ENCODE results near the gene KRTAP21-1.
"Not testable (repeated sequence)": the region's sequence is repeated elsewhere in the genome, so short reads cannot be mapped to it uniquely, and the experiment has no call there.

Gene KRTAP21-1

DNA sequence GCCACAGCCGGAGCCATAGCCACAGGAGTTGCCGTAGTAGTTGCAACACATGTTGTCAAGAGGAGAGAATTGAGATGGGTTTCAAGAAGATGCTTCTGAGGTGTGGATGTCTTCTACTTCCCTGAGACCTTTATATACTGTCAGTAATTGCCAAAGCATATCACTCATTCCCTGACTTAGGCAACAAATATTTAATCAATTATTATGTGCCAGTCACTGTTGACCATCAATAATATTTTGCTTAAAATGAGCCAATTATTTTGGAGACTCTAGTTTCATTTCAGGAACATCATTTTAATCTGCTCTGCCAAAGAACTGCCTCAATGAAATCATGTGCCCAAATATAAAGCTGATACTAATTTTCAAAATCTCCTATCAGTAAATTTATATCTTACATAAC lies at the start of gene KRTAP21-1:
Gene KRTAP21-1 (minus strand): TSS at position 101 of the 400 bp plus-strand sequence. CDS start 50 bp downstream, at position 51.
- not testable (repeated sequence) for DNase-seq

DNA sequence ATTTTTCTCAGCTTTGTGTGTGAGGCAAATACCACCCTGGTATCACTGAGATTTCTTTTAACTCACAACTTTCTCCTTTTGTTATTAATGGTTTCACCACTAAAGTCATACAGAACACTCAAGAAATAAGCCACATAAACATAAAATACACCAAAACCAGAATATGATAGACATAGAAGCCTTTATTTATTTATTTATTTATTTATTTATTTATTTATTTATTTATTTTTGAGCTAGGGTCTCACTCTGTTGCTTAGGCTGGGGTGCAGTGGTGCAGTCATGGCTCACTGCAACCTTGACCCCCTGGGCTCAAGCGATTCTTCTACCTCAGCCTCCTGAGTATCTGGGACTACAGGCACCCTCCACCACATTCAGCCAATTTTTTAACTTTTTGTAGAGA lies 45.4 kb upstream of the KRTAP21-1 start:
- no peak for DNase-seq

DNA sequence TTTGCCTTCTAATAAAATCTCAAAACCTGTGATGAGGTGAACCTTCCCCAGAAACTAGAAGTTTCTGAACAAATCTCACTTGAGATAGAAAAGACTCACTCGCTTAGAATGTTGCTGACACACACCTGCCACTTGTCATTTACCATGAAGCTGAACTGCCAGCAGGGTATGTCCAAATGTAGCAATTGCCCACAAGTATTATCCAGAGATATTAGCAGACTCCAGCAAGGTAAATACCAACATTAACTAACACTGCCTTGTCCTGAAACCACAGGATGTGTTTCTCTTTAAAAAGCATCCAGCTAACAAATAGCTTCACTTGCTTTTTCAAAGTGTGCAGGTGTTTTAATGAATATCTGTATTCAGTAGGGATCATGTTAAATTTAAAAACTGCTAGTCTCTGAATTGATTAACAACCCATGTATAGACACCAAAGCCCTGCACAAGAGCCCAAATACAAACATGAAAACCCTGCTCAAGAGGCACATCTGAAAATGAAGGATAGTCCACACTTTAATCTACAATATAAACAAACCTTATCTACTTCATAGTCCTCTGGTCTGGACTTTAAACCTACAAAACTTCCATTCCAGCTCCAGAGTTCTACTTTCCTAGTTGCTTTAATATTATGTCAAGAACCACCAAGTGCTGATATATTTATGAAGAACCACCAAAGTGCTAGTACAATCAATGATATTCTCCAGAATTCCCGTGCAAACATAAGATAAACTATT lies 38.5 kb upstream of the KRTAP21-1 start:
- DNase-seq, result no peak

DNA sequence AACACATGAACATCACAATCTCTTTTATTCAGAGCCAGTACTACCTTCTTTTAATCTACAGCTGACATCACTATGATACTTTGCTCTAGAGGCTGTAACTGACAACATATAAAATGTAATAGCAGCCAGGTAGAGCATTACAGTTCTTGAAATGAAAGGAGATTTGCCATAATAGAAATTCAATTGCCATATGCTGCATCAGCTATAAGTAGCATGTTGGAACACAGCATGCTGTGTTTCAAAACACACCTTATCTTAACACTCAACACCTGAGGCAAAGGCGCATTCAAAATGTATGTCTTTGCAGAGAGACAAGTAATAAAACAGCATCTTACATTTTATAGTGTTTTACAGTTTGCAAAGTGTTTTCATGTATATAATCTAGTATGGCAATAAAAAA lies 24.0 kb upstream of the KRTAP21-1 start:
- DNase-seq, result no peak

DNA sequence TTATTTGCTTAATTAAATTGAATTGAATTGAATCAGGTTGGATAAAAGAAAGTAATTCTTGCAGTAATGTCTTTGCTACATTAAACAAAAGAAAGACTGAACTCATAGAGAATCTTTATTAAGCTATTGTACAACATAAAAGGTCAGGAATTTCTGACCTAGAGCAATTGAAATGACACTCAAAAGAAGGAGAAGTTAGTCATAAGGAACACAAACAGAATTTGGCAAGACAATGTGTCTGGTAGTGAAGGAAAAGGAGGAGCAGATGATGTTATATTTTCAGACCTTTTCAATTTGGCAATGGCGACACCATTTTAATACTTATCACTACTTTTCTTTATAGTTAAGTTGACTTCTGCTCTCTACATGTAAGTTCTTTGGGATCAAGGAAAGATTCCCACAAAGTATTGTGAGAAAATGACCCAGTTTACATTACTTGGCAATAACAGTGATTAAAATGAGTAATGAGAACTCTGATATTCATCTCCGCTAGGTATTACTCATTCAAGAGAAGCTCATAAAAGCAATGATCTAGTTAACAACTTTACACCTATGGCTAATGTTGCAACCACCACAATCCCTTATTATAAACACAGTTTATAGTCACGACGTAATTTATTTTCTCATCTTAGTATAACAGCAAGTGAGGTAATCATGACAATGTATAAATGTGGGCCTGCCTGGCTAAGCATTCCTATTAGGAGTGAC lies 14.7 kb upstream of the KRTAP21-1 start:
- no peak for DNase-seq

DNA sequence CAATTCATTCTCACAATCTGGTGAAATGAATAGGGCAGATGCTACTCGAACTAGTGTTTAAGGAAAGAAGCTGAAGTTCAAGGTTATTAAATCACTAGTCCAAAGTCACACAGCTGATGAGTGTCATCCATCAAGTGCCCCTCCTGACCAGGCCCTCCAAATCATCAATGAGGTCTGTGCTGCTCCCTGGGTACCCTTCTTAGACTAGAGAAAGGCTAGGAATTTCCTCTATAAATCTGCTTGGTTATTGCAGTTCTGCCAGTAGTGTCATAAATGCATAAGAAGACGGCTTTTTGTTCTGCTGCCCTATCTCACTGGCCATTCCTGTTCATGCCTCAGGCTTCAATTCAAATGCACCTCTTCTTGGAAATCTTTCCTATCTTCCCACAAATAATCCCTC lies 5.5 kb upstream of the KRTAP21-1 start:
- no peak for DNase-seq

DNA sequence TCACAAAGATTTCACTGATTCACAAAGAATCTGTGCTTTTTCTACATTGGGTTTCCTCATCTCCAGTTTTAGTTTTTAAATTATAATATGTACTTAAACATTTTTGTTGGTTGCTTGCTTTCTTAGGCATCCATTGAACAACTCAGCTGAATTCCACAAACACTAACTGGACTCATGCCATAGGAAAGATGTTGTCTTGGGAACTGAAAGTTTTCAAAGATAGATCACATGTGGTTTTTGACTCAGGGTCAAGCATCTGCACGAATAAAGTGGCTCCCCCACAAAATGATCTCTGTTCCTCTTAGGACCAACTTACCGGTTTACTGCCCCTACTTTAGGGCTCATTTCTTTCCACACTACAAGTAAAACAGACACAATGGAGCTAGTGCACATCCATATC lies 3.1 kb upstream of the KRTAP21-1 start:
- no peak for DNase-seq

DNA sequence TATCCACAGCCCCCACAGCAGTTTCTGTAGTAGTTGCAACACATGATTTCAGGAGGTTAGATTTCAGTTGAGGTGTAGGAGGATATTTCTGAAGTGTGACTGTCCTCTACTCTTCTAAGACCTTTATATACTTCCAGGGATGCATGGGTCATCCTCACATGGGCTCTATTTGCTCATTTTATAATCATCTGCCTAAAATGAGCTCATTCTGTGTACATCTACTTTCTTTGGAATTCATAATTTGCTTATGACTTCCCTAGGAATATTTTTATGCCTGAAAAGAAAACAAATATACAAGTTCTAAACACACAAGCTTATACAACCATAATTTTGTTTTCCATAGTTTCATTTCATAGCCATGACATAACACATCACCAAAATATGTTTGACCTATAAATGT lies 8.1 kb downstream of the KRTAP21-1 start, which contains the start of gene KRTAP21-2:
Gene KRTAP21-2 (minus strand): TSS at position 101 of the 400 bp plus-strand sequence. CDS start 57 bp downstream, at position 44.
- no peak for DNase-seq

DNA sequence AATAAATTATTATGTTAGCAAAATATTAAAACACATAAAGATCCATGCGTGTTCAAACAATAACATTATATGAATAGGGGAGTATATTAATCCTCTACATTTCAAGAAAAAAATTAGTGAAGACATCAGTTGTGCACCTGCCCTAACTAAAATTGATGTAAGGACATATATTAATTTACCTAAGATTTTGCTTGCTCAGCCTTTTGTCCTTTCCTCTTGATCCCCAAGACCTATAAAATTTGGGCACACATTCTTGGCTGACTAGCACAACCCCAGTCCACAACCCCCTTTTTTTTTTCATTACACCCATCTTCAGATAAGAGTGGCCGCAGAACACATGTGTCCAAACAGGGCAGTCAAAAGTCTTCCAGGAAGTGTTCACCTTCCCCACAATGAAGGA lies 14.8 kb downstream of the KRTAP21-1 start:
- DNase-seq, result no peak

DNA sequence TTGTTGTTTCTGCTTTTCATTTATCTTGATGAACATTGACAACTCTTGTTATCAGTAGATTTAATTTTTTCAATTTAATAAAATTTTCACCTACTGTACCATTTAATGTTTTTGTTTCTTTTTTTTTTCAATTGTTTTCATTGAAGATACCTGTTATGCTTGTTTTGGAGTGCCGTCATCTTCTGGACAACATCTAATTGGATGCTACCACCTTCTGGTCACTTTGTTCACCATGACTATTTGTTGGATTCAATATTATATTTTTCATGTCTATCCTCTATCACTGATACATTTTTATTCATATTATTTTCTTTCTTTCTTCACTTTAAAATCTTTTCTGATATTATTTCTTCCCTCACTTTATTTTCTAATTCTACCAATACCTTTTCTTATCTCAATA lies 22.2 kb downstream of the KRTAP21-1 start:
- DNase-seq, result no peak

DNA sequence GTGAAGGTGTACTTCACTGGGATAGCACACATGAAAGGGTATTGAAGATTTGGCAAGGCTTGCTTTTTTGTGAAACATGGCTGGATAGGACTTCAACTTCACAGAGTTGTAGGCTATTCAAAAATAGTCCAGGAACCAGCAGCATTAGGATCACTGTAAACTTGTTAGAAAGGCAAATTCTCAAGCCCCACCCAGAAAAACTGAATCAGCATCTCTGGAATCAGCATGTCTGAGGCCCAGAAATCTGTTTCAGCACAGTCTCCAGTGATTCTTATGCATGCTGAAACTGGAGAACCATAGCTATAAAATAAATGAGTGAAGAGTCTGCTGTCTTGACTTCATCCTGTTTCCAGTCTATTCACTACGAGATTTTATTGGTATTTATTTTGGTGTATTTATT lies 28.5 kb downstream of the KRTAP21-1 start:
- no peak for DNase-seq

DNA sequence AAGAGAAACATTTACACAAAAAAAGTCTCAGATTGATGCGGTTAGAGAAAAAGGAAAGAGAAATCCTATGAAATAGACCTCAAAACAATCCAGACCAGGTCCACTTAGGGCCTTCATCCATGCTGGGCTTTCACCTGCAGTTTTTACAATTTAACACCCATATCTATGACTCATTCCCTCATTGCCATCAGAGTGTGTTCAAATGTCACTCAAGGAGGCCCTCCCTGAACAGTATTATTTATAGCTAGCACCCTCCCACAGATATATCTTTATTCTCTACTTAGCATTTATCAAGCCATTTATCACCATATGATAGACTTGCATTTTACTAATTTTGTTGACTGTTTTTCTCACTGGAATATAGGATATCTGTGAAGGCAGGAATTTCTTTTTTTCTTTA lies 35.8 kb downstream of the KRTAP21-1 start:
- DNase-seq, result peak; percentile 32

DNA sequence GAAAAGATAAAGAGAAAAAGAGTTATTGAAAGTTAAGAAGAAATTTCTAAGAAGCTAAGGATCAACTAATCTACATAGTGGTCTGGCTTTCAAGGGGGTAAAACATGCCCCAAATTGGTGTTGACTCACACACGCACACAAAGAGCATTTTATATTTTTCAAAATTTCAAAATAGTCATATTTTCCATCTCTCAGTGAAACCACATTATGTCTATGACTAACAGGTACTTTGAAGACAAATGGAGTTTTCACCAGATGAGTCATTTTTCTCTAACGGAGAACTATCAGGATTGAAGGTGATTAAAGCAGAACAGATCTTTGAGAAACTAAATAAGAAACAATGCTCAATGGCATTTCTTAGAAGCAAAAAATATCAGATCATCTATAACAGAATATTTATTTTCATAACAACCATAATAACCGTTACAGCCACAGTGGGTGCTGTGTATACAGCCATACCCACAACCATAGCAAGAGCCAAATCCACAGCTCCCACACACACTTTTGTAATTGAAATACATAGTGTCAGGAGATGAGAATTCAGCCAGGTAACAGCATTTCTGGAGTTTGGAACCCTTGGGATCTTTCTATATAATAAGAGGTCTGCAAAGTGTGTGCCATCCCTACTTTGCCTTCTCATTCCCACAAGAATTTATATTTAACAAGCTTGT lies 36.9 kb downstream of the KRTAP21-1 start, which contains the start of gene KRTAP21-3:
Gene KRTAP21-3 (minus strand): TSS at position 539 of the 671 bp plus-strand sequence. CDS start 18 bp downstream, at position 521.
- DNase-seq, result peak; percentile 79

DNA sequence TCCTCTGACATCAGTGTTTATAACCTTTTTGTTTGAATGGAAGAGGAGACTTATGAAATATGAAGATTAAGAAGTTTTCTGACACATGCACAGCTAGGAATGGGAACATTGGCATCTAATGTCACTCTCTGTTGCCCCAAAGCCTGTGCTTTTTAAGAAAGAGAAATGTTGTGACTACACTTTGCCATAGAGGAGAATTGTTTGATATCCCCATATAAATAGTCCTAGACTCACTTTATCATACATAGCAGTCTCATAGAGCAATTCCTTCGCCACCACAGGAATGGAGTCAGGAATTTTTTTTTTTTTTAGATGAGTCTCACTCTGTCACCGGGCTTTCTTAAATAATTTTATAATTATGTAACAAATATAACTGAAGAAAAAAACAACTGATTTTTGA lies 38.1 kb downstream of the KRTAP21-1 start:
- DNase-seq, result peak; percentile 22

DNA sequence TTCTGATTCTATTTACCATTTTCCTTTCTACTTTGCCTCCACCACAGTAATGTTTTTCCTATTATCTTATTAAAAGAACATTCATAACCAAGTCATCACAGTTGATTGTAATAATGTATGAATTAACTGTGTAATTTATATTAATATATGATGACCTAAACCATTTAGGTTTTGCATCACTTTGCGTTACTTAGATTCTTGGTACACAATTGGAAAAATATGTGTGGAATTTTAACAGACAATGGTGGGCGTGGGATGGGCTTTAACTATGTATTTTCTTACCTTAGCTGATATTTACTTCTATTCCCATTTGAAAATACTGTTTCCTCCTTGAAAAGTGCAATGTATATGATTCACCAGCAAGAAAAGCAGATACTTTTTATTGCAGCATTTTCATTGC lies 40.3 kb downstream of the KRTAP21-1 start:
- DNase-seq, result no peak

DNA sequence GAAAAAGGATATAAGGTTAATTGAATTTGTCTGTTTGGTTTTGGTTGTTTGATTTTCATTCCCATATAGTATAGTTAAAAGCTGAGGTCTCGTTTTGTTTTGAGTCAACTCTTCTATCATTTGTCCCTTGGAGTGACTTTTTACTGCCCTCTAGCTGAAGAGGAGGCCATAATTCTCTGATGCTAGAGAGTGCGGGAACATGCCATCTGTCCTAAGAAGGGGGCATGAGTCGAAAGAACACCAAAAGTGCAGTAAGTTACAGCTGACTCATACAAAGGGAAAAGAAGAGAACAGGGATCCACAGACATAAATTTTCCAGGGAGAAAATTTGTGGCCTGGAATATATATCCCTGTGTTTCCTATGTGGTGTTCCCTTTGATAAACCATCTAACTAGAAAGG lies 40.8 kb downstream of the KRTAP21-1 start:
- DNase-seq, result no peak

DNA sequence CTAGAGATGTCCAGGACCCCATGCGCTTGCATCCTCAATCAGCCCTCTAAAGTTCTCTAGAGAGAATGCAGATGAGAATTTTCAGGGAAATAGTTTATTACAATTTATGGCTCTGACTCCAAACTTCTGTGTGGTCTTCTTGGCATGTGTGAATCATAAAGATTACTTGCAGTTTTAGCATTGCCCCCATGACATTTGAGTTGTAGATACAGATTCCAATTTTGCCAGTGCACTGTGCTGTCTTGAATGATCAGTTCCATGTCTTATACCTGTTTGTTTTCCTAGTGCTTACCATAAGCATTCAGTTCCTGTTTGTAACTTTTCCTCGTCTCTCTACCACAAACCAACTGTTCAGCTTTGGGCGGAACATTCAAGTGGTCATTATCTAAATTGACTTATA lies 41.5 kb downstream of the KRTAP21-1 start:
- no peak for DNase-seq

DNA sequence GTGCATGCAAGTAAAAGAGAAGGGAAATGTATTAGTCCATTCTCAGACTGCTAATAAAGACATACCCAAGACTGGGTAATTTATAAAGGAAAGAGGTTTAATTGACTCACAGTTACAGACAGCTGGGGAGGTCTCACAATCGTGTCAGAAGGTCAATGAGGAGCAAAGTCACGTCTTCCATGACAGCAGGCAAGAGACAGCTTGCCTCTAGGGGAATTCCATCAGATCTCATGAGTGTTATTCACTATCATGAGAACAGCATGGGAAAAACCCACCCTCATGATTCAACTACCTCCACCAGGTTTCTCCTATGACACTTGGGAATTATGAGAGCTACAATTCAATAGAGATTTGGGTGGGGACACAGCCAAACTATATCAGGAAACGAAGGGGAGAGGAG lies 44.7 kb downstream of the KRTAP21-1 start:
- DNase-seq, result no peak

DNA sequence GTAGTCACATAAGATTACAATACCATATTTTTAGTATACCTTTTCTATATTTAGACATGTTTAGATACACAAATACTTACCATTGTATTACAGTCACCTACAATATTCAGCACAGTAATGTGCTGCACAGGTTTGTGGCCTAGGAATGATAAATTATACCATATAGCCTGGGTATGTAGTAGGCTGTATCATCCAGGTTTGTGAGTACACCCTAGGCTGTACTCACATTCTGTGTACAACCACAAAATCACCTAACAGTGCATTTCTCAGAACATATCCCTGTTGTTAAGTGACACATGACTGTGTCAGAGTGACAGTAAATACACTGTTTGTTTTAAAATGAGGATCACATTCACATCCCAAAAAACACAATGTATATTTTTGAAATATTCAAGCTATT lies 47.8 kb downstream of the KRTAP21-1 start:
- no peak for DNase-seq

Measured in NCI-H226 (cell line).